ENCODE data around the gene IQGAP2. TPM values are rescaled to one million over a fixed set of nuclear protein-coding genes. Genes with fewer than 3 reads are reported as not detected.

Gene IQGAP2
- total and polyA plus RNA-seq, 5 donors: 3.0 to 9.2 (median 6.2) TPM

DNA sequence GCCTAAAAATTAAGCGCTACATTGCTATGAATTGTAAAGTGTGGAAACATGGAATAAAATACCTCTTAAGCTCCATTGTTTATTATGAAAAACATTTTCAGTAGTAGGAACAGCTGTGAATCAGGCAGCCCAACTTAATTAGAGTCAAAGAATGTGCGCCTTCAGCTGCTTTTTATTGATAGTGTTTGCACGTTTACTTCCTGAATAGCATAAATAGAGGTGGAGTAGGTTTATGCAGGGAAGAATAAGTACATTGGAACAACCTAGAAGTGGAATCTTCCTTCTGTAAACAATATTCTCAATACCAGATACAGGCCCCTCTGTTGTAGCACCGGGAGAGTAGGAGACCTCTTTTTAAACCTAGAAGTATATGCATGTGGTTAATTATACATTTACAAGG, 79.9 kb downstream of the IQGAP2 start:
- no peak overlapping the region for H3K4me3 ChIP-seq (ENCODE audit: low read length)
- H3K27me3 ChIP-seq (ENCODE audit: control insufficient read depth, insufficient read depth): no peaks in the 10 kb centered on the region
- DNase-seq (no peak), ATAC-seq (no peak)
- H3K27ac ChIP-seq (ENCODE audit: low read length): no peak overlapping the region
- no peaks in the 10 kb centered on the region for H3K9me3 ChIP-seq (ENCODE audit: control insufficient read depth, low read length)
- intact Hi-C loops (cut with DNase I): no loop called here
- no peaks in the 10 kb centered on the region for H3K4me1 ChIP-seq (ENCODE audit: control insufficient read depth, insufficient read depth, low read length)
- WGBS: 75% methylated on average over 4 of the region's 4 CpGs

- H3K27me3 ChIP-seq (ENCODE audit: control insufficient read depth, insufficient read depth): no peaks in the 10 kb centered on the region
- H3K27ac ChIP-seq (ENCODE audit: low read length): no peak overlapping the region
- intact Hi-C loops (cut with DNase I): no loop called here
- H3K4me3 ChIP-seq (ENCODE audit: low read length): no peak overlapping the region
- DNase-seq: no peak
- no peak for ATAC-seq
- H3K4me1 ChIP-seq (ENCODE audit: control insufficient read depth, insufficient read depth, low read length): no peaks in the 10 kb centered on the region
- 66% methylated on average over 5 of the region's 5 CpGs for WGBS
- no peaks in the 10 kb centered on the region for H3K9me3 ChIP-seq (ENCODE audit: control insufficient read depth, low read length)
These were observed 80.3 kb downstream of the IQGAP2 start for GRCh38 chr5:76483433-76483832.

GRCh38 chr5:76483881-76484280, 80.8 kb downstream of the IQGAP2 start:
- H3K27me3 ChIP-seq (ENCODE audit: control insufficient read depth, insufficient read depth): no peaks in the 10 kb centered on the region
- WGBS: 80% methylated on average over 4 of the region's 4 CpGs
- ATAC-seq: no peak

DNA sequence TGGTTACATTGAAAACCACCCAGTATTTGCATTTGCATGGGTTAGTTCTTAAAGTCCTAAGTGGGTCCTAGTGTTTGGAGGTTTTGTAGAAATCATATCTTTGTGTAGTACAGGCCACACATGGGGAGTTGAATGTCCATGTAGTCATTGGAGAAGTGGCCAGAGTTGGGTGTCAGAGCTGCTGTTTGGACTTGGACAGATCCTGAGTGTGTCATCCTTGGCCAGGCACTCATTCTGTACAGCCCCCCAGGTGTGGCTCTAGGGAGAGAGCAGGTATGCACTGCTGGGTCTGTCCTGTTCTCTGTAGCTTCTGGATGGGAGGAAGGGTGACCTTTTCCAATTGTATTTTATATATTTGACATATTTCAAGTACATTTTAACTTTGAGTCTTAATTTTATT, 82.4 kb downstream of the IQGAP2 start:
- no peaks in the 10 kb centered on the region for H3K9me3 ChIP-seq (ENCODE audit: control insufficient read depth, low read length)
- intact Hi-C loops (cut with DNase I): no loop called here
- H3K27me3 ChIP-seq (ENCODE audit: control insufficient read depth, insufficient read depth): no peaks in the 10 kb centered on the region
- no peak overlapping the region for H3K4me3 ChIP-seq (ENCODE audit: low read length)
- ATAC-seq: no peak
- DNase-seq: no peak
- no peaks in the 10 kb centered on the region for H3K4me1 ChIP-seq (ENCODE audit: control insufficient read depth, insufficient read depth, low read length)
- H3K27ac ChIP-seq (ENCODE audit: low read length): no peak overlapping the region

More at GRCh38 chr5:76483881-76484280, 80.8 kb downstream of the IQGAP2 start:
- H3K9me3 ChIP-seq (ENCODE audit: control insufficient read depth, low read length): no peaks in the 10 kb centered on the region
- no peaks in the 10 kb centered on the region for H3K4me1 ChIP-seq (ENCODE audit: control insufficient read depth, insufficient read depth, low read length)
- no peak for DNase-seq
- no peak overlapping the region for H3K27ac ChIP-seq (ENCODE audit: low read length)
- intact Hi-C loops (cut with DNase I): no loop called here
- H3K4me3 ChIP-seq (ENCODE audit: low read length): no peak overlapping the region

- H3K27me3 ChIP-seq (ENCODE audit: control insufficient read depth, insufficient read depth): no peaks in the 10 kb centered on the region
- DNase-seq (no peak), ATAC-seq (no peak)
- no peak overlapping the region for H3K27ac ChIP-seq (ENCODE audit: low read length)
- H3K4me3 ChIP-seq (ENCODE audit: low read length): no peak overlapping the region
- intact Hi-C loops (cut with DNase I): no loop called here
- no peaks in the 10 kb centered on the region for H3K9me3 ChIP-seq (ENCODE audit: control insufficient read depth, low read length)
- 94% methylated on average over 4 of the region's 4 CpGs for WGBS
- no peaks in the 10 kb centered on the region for H3K4me1 ChIP-seq (ENCODE audit: control insufficient read depth, insufficient read depth, low read length)
These were observed 84.3 kb downstream of the IQGAP2 start for GRCh38 chr5:76487386-76487785.

DNA sequence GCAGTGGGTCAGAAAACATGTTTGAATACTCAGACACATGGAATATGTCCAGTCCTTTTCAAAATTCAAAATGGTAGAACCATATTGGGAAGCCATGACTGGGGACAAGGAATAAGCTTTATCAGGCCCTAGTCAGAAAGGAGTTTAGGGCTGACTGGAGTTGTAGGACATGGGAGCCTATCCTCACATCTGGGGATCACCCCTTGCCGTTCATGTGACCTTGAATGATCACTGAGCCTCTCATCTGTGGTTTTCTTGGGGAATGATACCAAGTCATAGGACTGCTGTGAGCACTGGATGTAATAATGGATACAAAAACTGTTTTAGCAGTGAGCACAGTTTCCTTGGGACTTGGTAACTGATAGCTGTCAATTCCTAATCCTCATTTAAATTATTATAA, 84.7 kb downstream of the IQGAP2 start:
- Histone ChIP-seq H3K4me3 (ENCODE audit: low read length) (no peak overlapping the region), H3K27me3 (ENCODE audit: control insufficient read depth, insufficient read depth) (no peaks in the 10 kb centered on the region), H3K9me3 (ENCODE audit: control insufficient read depth, low read length) (no peaks in the 10 kb centered on the region), H3K27ac (ENCODE audit: low read length) (no peak overlapping the region), H3K4me1 (ENCODE audit: control insufficient read depth, insufficient read depth, low read length) (no peaks in the 10 kb centered on the region)
- DNase-seq (no peak), ATAC-seq (no peak)
- intact Hi-C loops (cut with DNase I): no loop called here
- 77% methylated on average over 1 of the region's 1 CpG for WGBS

DNA sequence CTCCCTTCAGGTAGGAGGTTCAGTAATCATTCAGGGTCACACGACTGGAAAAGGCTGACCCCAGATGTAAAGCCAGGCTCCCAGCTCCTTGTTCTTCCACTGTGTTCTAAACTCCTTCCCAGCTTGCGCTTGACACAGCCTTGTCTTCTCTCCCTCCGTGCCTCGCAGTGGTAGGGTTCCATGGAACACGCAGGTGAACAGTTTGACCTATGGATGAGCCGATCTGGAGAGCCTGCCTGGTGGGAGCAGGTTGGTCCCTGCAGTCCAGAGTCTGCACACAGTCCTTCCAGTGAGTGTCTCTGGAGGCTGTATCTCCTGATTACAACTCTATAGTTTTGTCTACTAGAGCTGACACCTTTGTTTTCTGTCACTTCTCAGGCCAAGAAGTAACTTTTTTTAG, 85.9 kb downstream of the IQGAP2 start:
- DNase-seq: no peak
- WGBS: 88% methylated on average over 6 of the region's 6 CpGs
- ATAC-seq: no peak
- no peak overlapping the region for H3K27ac ChIP-seq (ENCODE audit: low read length)
- intact Hi-C loops (cut with DNase I): no loop called here
- no peak overlapping the region for H3K4me3 ChIP-seq (ENCODE audit: low read length)
- no peaks in the 10 kb centered on the region for H3K27me3 ChIP-seq (ENCODE audit: control insufficient read depth, insufficient read depth)
- H3K9me3 ChIP-seq (ENCODE audit: control insufficient read depth, low read length): no peaks in the 10 kb centered on the region
- no peaks in the 10 kb centered on the region for H3K4me1 ChIP-seq (ENCODE audit: control insufficient read depth, insufficient read depth, low read length)

DNA sequence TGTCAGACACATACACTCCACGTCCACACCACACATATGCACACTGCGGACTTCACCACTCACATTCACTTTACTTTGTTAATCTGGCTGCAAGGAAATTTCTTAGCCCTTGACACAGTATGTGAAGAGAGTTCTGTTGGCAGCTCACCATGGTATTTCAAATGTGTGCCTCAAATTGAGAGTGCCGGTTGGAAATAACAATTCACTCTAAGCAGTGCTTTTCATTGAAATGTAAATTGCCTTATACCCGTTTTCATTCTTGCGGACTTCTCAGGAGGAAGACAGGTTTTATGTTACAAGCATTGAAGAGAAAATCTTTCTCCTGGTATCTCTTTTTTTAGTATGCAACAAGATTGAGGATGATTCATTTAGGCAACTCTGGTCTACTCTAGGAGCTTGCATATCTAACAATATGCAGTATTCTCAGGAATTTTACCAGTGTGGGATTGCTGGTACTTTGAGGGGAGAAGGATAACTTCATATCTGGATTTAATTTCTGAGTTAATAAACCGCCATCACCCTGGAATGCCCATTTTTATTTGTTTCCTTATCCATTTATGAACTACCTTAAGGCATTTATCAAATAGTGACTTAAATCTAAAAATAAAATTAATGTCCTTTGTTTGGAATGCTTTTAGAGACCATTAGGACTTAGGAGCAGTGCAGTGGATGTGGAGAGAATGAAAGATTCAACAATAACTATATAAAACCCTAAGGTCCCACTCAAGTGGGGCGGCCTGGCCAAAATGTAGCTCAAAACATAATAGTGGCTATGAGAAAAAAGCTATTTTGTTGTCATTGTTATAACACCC, 87.0 kb downstream of the IQGAP2 start:
- DNase-seq (no peak), ATAC-seq (no peak)
- intact Hi-C loops (cut with DNase I): no loop called here
- Histone ChIP-seq H3K27ac (ENCODE audit: low read length) (no peak overlapping the region), H3K9me3 (ENCODE audit: control insufficient read depth, low read length) (no peaks in the 10 kb centered on the region), H3K4me1 (ENCODE audit: control insufficient read depth, insufficient read depth, low read length) (no peaks in the 10 kb centered on the region), H3K4me3 (ENCODE audit: low read length) (no peak overlapping the region), H3K27me3 (ENCODE audit: control insufficient read depth, insufficient read depth) (no peaks in the 10 kb centered on the region)
- 77% methylated on average over 7 of the region's 7 CpGs for WGBS

GRCh38 chr5:76490960-76491359, 87.9 kb downstream of the IQGAP2 start:
- Histone ChIP-seq H3K9me3 (ENCODE audit: control insufficient read depth, low read length) (no peaks in the 10 kb centered on the region), H3K27ac (ENCODE audit: low read length) (no peak overlapping the region), H3K4me3 (ENCODE audit: low read length) (no peak overlapping the region), H3K4me1 (ENCODE audit: control insufficient read depth, insufficient read depth, low read length) (no peaks in the 10 kb centered on the region), H3K27me3 (ENCODE audit: control insufficient read depth, insufficient read depth) (no peaks in the 10 kb centered on the region)
- DNase-seq (no peak), ATAC-seq (no peak)
- intact Hi-C loops (cut with DNase I): no loop called here

DNA sequence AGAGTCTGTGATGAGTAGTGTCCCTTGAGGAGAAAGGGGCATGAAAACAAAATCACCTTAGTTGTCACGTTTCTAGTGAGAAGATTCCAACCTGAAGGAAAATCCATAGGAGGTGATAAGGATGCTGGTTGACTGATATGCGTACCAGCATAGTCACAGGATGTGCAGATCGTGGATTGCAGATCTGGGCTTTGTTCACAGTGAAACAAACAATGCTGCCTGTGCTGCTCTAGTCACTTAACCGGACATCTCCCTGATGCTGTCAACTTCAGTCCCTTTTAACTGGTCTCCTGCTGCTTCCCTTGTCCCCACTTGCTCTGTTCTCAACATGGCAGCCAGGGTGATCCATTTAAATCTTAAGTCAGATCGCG, 89.7 kb downstream of the IQGAP2 start:
- DNase-seq: no peak
- no peak for ATAC-seq
- Histone ChIP-seq H3K27me3 (ENCODE audit: control insufficient read depth, insufficient read depth) (no peaks in the 10 kb centered on the region), H3K27ac (ENCODE audit: low read length) (no peak overlapping the region), H3K9me3 (ENCODE audit: control insufficient read depth, low read length) (no peaks in the 10 kb centered on the region), H3K4me3 (ENCODE audit: low read length) (no peak overlapping the region), H3K4me1 (ENCODE audit: control insufficient read depth, insufficient read depth, low read length) (no peaks in the 10 kb centered on the region)
- 62% methylated on average over 6 of the region's 6 CpGs for WGBS
- intact Hi-C loops (cut with DNase I): no loop called here

- DNase-seq (no peak), ATAC-seq (no peak)
- Histone ChIP-seq H3K27me3 (ENCODE audit: control insufficient read depth, insufficient read depth) (no peaks in the 10 kb centered on the region), H3K4me1 (ENCODE audit: control insufficient read depth, insufficient read depth, low read length) (no peaks in the 10 kb centered on the region), H3K9me3 (ENCODE audit: control insufficient read depth, low read length) (no peaks in the 10 kb centered on the region), H3K4me3 (ENCODE audit: low read length) (no peak overlapping the region), H3K27ac (ENCODE audit: low read length) (no peak overlapping the region)
- 75% methylated on average over 8 of the region's 8 CpGs for WGBS
- intact Hi-C loops (cut with DNase I): no loop called here
These were observed 90.2 kb downstream of the IQGAP2 start for GRCh38 chr5:76493190-76493837.
